Subcutaneous abdominal adipose tissue (tissue), 5 donors: ENCODE data around the gene PSMB8.

Source experiments
- H3K27ac ChIP-seq: one replicate; pipeline ENCODE4 v1.7.0; 2013; ENCODE audit warnings: low read depth, mild to moderate bottlenecking, inconsistent platforms, low read length, moderate library complexity
- H3K27me3 ChIP-seq, 5 donors: one replicate each; pipeline ENCODE4 v1.7.0; 2013; ENCODE audit warnings: low read length in 5 of 5, inconsistent platforms in 1 of 5; ENCODE audit not compliant: control insufficient read depth in 5 of 5, insufficient read depth in 4 of 5
- H3K36me3 ChIP-seq, 5 donors: one replicate each; pipeline ENCODE4 v1.7.0; 2013; ENCODE audit warnings: low read length in 5 of 5; ENCODE audit not compliant: control insufficient read depth in 5 of 5, insufficient read depth in 5 of 5
- H3K4me1 ChIP-seq, 5 donors: one replicate each; pipeline ENCODE4 v1.7.0; 2013; ENCODE audit warnings: low read length in 5 of 5, mild to moderate bottlenecking in 3 of 5, moderate library complexity in 1 of 5; ENCODE audit not compliant: control insufficient read depth in 5 of 5, insufficient read depth in 5 of 5
- H3K4me3 ChIP-seq, 5 donors: one replicate each; pipeline ENCODE4 v1.7.0; 2013; ENCODE audit warnings: low read length in 5 of 5, low read depth in 1 of 5
- H3K9ac ChIP-seq, 5 donors: one replicate each; pipeline ENCODE4 v1.7.0; 2013; ENCODE audit warnings: low read length in 5 of 5, mild to moderate bottlenecking in 4 of 5, moderate library complexity in 3 of 5
- H3K9me3 ChIP-seq, 5 donors: one replicate each; pipeline ENCODE4 v1.7.0; 2013; ENCODE audit warnings: low read length in 5 of 5; ENCODE audit not compliant: control insufficient read depth in 5 of 5
- donor health status: healthy.
- donor health status: healthy.
- donor health status: healthy.
- donor health status: healthy.
- donor health status: healthy.

The PSMB8 gene

GRCh38 chr6:32838114-32838958 is 5.5 kb downstream of the PSMB8 start, which contains the start of gene TAP2:
Gene TAP2 (minus strand): TSS chr6:32838739. CDS start chr6:32838233, 506 bp downstream.
- H3K27me3 ChIP-seq, result no peaks in the 10 kb centered on the region
- peak within 1 kb of the TSS in 4 of 5 donors; percentile 64 to 83 (median 80) for H3K9ac ChIP-seq
- H3K36me3 ChIP-seq, result peaks cover 4 to 55% (median 30%) of the 10 kb centered on the region in 5 donors
- H3K4me1 ChIP-seq, result peaks cover 0 to 29% (median 21%) of the 10 kb centered on the region in 5 donors
- no peaks in the 10 kb centered on the region for H3K9me3 ChIP-seq
- peak within 1 kb of the TSS; percentile 78 to 90 (median 82) for H3K4me3 ChIP-seq
- H3K27ac ChIP-seq, result peak within 1 kb of the TSS; percentile 92

GRCh38 chr6:32837651-32838113 is 6.2 kb downstream of the PSMB8 start:
- peak overlapping the region; percentile 92 for H3K27ac ChIP-seq
- no peaks in the 10 kb centered on the region for H3K27me3 ChIP-seq
- peaks cover 0 to 22% (median 14%) of the 10 kb centered on the region in 5 donors for H3K4me1 ChIP-seq
- H3K9ac ChIP-seq, result peak overlapping the region in 4 of 5 donors; percentile 64 to 83 (median 78)
- peak overlapping the region; percentile 78 to 90 (median 82) for H3K4me3 ChIP-seq
- H3K36me3 ChIP-seq, result peaks cover 4 to 55% (median 29%) of the 10 kb centered on the region in 5 donors
- H3K9me3 ChIP-seq, result no peaks in the 10 kb centered on the region

DNA sequence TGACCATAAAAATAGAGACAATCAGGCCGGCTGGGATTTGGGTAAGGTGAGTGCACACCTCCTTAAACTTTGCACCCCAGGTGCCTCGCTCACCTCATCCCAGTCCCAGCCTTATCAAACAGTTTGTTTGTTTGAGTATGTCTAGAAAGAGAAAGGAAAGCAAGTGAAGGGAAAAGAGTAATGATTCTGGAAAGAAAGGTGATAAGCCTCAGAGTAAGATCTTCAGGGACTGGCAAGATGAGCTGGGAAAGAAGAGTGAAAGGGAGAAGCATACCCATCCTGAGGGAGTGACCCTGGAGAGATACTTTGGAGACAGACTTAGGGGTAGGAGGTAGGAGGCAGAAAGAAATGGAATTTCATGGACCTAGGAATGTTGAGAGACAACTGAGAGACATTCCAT is 7.0 kb downstream of the PSMB8 start:
- peaks cover 4 to 55% (median 28%) of the 10 kb centered on the region in 5 donors for H3K36me3 ChIP-seq
- H3K4me3 ChIP-seq, result no peak overlapping the region
- H3K27ac ChIP-seq, result no peak overlapping the region
- H3K4me1 ChIP-seq, result peaks cover 0 to 14% (median 10%) of the 10 kb centered on the region in 5 donors
- H3K9me3 ChIP-seq, result no peaks in the 10 kb centered on the region
- no peaks in the 10 kb centered on the region for H3K27me3 ChIP-seq
- H3K9ac ChIP-seq, result no peak overlapping the region

- Histone ChIP-seq H3K4me3 (no peak overlapping the region), H3K4me1 (peaks cover 0 to 13% (median 10%) of the 10 kb centered on the region in 5 donors), H3K27me3 (no peaks in the 10 kb centered on the region), H3K27ac (no peak overlapping the region), H3K9ac (no peak overlapping the region), H3K9me3 (no peaks in the 10 kb centered on the region), H3K36me3 (peaks cover 4 to 55% (median 42%) of the 10 kb centered on the region in 5 donors)
Observed at GRCh38 chr6:32835167-32835893, 8.5 kb downstream of the PSMB8 start.

DNA sequence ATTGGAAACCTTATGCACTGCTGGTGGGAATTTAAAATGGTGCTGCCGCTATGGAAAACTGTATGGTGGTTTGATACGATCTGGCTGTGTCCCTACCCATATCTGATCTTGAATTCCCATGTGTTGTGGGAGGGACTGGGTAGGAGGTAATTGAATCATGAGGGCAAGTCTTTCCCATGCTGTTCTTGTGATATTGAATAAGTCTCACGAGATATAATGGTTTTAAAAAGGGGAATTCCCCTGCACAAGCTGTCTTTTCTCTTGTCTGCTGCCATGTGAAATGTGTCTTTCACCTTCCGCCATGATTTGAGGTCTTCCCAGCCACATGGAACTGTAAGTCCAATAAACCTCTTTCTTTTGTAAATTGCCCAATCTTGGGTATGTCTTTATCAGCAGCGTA is 10.2 kb downstream of the PSMB8 start:
- Histone ChIP-seq H3K9ac (no peak overlapping the region), H3K27ac (no peak overlapping the region), H3K4me3 (no peak overlapping the region), H3K9me3 (no peaks in the 10 kb centered on the region), H3K36me3 (peaks cover 4 to 71% (median 59%) of the 10 kb centered on the region in 5 donors), H3K4me1 (peaks cover 0 to 13% (median 8%) of the 10 kb centered on the region in 5 donors), H3K27me3 (no peaks in the 10 kb centered on the region)

DNA sequence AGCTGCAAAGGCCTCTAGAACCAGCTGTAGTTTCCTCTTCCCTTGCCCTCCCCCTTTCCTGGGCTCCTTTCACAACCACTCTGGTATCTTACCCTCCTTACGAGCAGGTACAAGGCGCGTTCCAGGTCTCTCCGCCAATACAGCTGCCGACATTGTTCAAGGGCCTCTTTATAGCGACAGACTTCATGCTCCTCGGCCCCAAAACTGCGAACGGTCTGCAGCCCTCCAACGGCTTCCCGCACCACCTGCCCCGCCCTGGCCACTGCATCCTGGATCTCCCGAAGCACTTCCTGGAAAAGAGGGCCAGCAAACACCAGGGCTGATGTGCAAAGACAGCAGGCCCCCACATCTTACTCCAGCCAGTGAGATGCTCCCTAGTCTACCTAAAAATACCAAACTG is 11.3 kb downstream of the PSMB8 start:
- Histone ChIP-seq H3K4me1 (peaks cover 0 to 7% (median 2%) of the 10 kb centered on the region in 5 donors), H3K4me3 (no peak overlapping the region), H3K9me3 (no peaks in the 10 kb centered on the region), H3K36me3 (peaks cover 8 to 72% (median 61%) of the 10 kb centered on the region in 5 donors), H3K27ac (no peak overlapping the region), H3K9ac (no peak overlapping the region), H3K27me3 (no peaks in the 10 kb centered on the region)

GRCh38 chr6:32830936-32831335 is 12.9 kb downstream of the PSMB8 start:
- Histone ChIP-seq H3K4me3 (no peak overlapping the region), H3K36me3 (peaks cover 8 to 70% (median 63%) of the 10 kb centered on the region in 5 donors), H3K27me3 (no peaks in the 10 kb centered on the region), H3K9ac (no peak overlapping the region), H3K4me1 (peaks cover 0 to 4% (median 0%) of the 10 kb centered on the region in 5 donors), H3K27ac (no peak overlapping the region), H3K9me3 (no peaks in the 10 kb centered on the region)

GRCh38 chr6:32830017-32830416 is 13.8 kb downstream of the PSMB8 start:
- H3K4me1 ChIP-seq, result peaks cover 0 to 4% (median 0%) of the 10 kb centered on the region in 5 donors
- H3K36me3 ChIP-seq, result peaks cover 8 to 61% (median 54%) of the 10 kb centered on the region in 5 donors
- no peaks in the 10 kb centered on the region for H3K9me3 ChIP-seq
- H3K9ac ChIP-seq, result no peak overlapping the region
- no peak overlapping the region for H3K27ac ChIP-seq
- no peak overlapping the region for H3K4me3 ChIP-seq
- no peaks in the 10 kb centered on the region for H3K27me3 ChIP-seq

DNA sequence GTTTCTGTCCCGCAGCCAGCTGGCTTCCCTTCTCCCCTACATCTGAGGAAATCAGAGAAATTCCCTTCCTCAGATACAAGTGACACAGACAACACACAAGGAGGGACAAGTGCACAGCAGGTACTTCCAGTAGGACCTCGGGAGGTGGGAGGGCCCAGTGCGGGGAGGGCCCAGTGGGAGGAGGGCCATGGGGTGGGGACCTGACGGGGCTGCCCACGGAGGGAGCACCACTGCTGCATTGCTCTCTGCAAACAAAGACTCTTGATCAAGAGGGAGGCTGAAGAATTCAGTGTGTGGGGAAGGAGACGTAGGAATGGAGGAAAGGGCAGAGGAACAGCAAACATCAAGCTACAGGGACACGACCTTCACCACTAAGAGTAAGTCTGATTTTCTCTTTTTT is 14.4 kb downstream of the PSMB8 start:
- Histone ChIP-seq H3K36me3 (peaks cover 4 to 55% (median 49%) of the 10 kb centered on the region in 5 donors), H3K4me3 (no peak overlapping the region), H3K27ac (no peak overlapping the region), H3K27me3 (no peaks in the 10 kb centered on the region), H3K9ac (no peak overlapping the region), H3K9me3 (no peaks in the 10 kb centered on the region), H3K4me1 (peaks cover 0 to 4% (median 0%) of the 10 kb centered on the region in 5 donors)
